GM23338 (cell line): ENCODE results near the gene CCDC170. TPM values are rescaled to one million over a fixed set of nuclear protein-coding genes. Genes with fewer than 3 reads are reported as not detected.

Experiments
- ATAC-seq: fragments of 200-7000 bp; cut with Tn5 transposase; 3 replicates; pipeline ENCODE4 v1.9.1; 2020
- DNase-seq: peaks from one replicate; pipeline ENCODE4 v3.0.0-alpha.2; 2015; ENCODE audit warnings: low spot score
- H2AFZ ChIP-seq: fragments of 200-600 bp; sonication (generic); 2 replicates; pipeline ENCODE4 v1.8.0; 2016; ENCODE audit warnings: antibody characterized with exemption, mild to moderate bottlenecking, moderate library complexity
- H3F3A ChIP-seq: fragments of 200-600 bp; sonication (generic); replicated peaks from 2 replicates; pipeline ENCODE4 v1.8.0; 2017; ENCODE audit warnings: antibody characterized with exemption, mixed run types, low read depth
- H3K27ac ChIP-seq: fragments of 200-600 bp; sonication (generic); 2 replicates; pipeline ENCODE4 v1.6.1; 2016; ENCODE audit warnings: low read depth
- H3K27me3 ChIP-seq: fragments of 200-600 bp; sonication (generic); 2 replicates; pipeline ENCODE4 v1.8.0; 2016; ENCODE audit warnings: mild to moderate bottlenecking, mixed run types, moderate library complexity; ENCODE audit not compliant: insufficient read depth
- H3K36me3 ChIP-seq: fragments of 200-600 bp; sonication (generic); 2 replicates; pipeline ENCODE4 v1.8.0; 2016; ENCODE audit warnings: mild to moderate bottlenecking; ENCODE audit not compliant: insufficient read depth
- H3K4me1 ChIP-seq: fragments of 200-600 bp; sonication (generic); 2 replicates; pipeline ENCODE4 v1.8.0; 2016; ENCODE audit warnings: mild to moderate bottlenecking, moderate library complexity; ENCODE audit not compliant: insufficient read depth
- H3K4me2 ChIP-seq: fragments of 200-600 bp; sonication (generic); 2 replicates; pipeline ENCODE4 v1.7.1; 2017; ENCODE audit warnings: mixed run types
- H3K4me3 ChIP-seq: fragments of 200-600 bp; sonication (generic); 2 replicates; pipeline ENCODE4 v1.6.1; 2016; ENCODE audit warnings: mixed run types
- H3K79me2 ChIP-seq: fragments of 200-600 bp; sonication (generic); replicated peaks from 2 replicates; pipeline ENCODE4 v1.8.0; 2017; ENCODE audit warnings: mild to moderate bottlenecking; ENCODE audit not compliant: insufficient read depth
- H3K9me2 ChIP-seq: fragments of 200-600 bp; sonication (generic); 2 replicates; pipeline ENCODE4 v1.8.0; 2017; ENCODE audit not compliant: insufficient read depth
- H4K20me1 ChIP-seq: fragments of 200-600 bp; sonication (generic); replicated peaks from 2 replicates; pipeline ENCODE4 v1.8.0; 2017; ENCODE audit warnings: mild to moderate bottlenecking; ENCODE audit not compliant: insufficient read depth
- H3K27ac Mint-ChIP-seq: 2 replicates; pipeline ENCODE4 v1.8.0; 2020; ENCODE audit warnings: inconsistent platforms, mild to moderate bottlenecking, moderate library complexity, mixed read lengths
- H3K27me3 Mint-ChIP-seq: 3 replicates; pipeline ENCODE4 v1.8.0; 2022; ENCODE audit warnings: low read depth, mild to moderate bottlenecking, moderate library complexity, mixed read lengths, inconsistent platforms; ENCODE audit not compliant: insufficient read depth, poor library complexity
- H3K36me3 Mint-ChIP-seq: 3 replicates; pipeline ENCODE4 v1.8.0; 2021; ENCODE audit warnings: low read depth, mild to moderate bottlenecking, inconsistent platforms, moderate library complexity, mixed read lengths
- H3K4me1 Mint-ChIP-seq: 3 replicates; pipeline ENCODE4 v1.8.0; 2020; ENCODE audit warnings: mild to moderate bottlenecking, inconsistent platforms, mixed read lengths
- H3K4me3 Mint-ChIP-seq: 3 replicates; pipeline ENCODE4 v1.8.0; 2021; ENCODE audit warnings: moderate library complexity, mild to moderate bottlenecking, inconsistent platforms, mixed read lengths
- H3K9me3 Mint-ChIP-seq: 3 replicates; pipeline ENCODE4 v1.8.0; 2020; ENCODE audit warnings: moderate library complexity, mild to moderate bottlenecking, inconsistent platforms, mixed read lengths
- CREB1 ChIP-seq: fragments of 250-450 bp; sonication (Bioruptor Pico); IDR thresholded peaks from 2 replicates; pipeline ENCODE4 v1.5.0; 2020; ENCODE audit warnings: low read depth, mild to moderate bottlenecking, moderate library complexity
- CTCF ChIP-seq, 2 experiments: fragments of 200-600 bp in 1 of 2; sonication (generic) in 1 of 2; conservative IDR thresholded peaks; 2 replicates each; pipeline versions ENCODE4 v1.5.1 to v1.6.1; 2016 to 2017; ENCODE audit warnings: antibody characterized with exemption in 2 of 2, low read depth in 2 of 2, mild to moderate bottlenecking in 2 of 2, moderate library complexity in 1 of 2
- ETS1 ChIP-seq: IDR thresholded peaks from 2 replicates; pipeline ENCODE4 v1.6.1; 2016; ENCODE audit warnings: antibody characterized with exemption
- EZH2 ChIP-seq: fragments of 200-600 bp; sonication (generic); IDR thresholded peaks from one replicate; pipeline ENCODE4 v1.8.0; 2017; ENCODE audit warnings: antibody characterized with exemption, mild to moderate bottlenecking, low read depth; ENCODE audit not compliant: unreplicated experiment
- EZH2phosphoT487 ChIP-seq: fragments of 200-600 bp; sonication (generic); IDR thresholded peaks from one replicate; pipeline ENCODE4 v1.8.1; 2018; ENCODE audit warnings: antibody characterized with exemption; ENCODE audit not compliant: unreplicated experiment
- JUNB ChIP-seq: IDR thresholded peaks from one replicate; pipeline ENCODE4 v1.6.1; 2016; ENCODE audit warnings: antibody characterized with exemption; ENCODE audit not compliant: unreplicated experiment
- NANOG ChIP-seq: IDR thresholded peaks from 2 replicates; pipeline ENCODE4 v1.6.1; 2016; ENCODE audit warnings: antibody characterized with exemption, borderline replicate concordance
- POLR2AphosphoS5 ChIP-seq: IDR thresholded peaks from 2 replicates; pipeline ENCODE4 v1.6.1; 2016; ENCODE audit warnings: antibody characterized with exemption, low read depth
- REST ChIP-seq: IDR thresholded peaks from one replicate; pipeline ENCODE4 v1.6.1; 2018; ENCODE audit warnings: antibody characterized with exemption; ENCODE audit not compliant: unreplicated experiment
- STAT1 ChIP-seq: IDR thresholded peaks from one replicate; pipeline ENCODE4 v1.6.1; 2016; ENCODE audit warnings: antibody characterized with exemption; ENCODE audit not compliant: unreplicated experiment
- ZNF114 ChIP-seq: fragments of 250-450 bp; sonication (Bioruptor Pico); IDR thresholded peaks from 2 replicates; pipeline ENCODE4 v1.5.0; 2020; ENCODE audit warnings: mild to moderate bottlenecking, moderate library complexity
- ZNF331 ChIP-seq: fragments of 250-450 bp; sonication (Bioruptor Pico); IDR thresholded peaks from 2 replicates; pipeline ENCODE4 v1.5.0; 2020; ENCODE audit warnings: low read depth, mild to moderate bottlenecking, moderate library complexity
- ZNF462 ChIP-seq: fragments of 250-450 bp; sonication (Bioruptor Pico); IDR thresholded peaks from 2 replicates; pipeline ENCODE4 v1.5.0; 2020; ENCODE audit warnings: mild to moderate bottlenecking, moderate library complexity
- polyA plus RNA-seq: library from polyadenylated mRNA; unstranded; fragments of >200 nt; fragmentation: Nextera tagmentation; extraction: Ambion mirVana; gene quantifications from 2 replicates; pipeline ENCODE4 v1.2.1, GENCODE V29; 2016
- total RNA-seq: library from RNA; depleted of rRNA; stranded (reverse); fragments of >200 nt; shearing (Covaris generic); gene quantifications from 2 replicates; pipeline ENCODE4 v1.2.3, GENCODE V29; 2014

CCDC170 gene
- total and polyA plus RNA-seq, 2 experiments from 2014 or later = 0.18 TPM; not detected in 1

GRCh38 chr6:151514000-151514730 lies 20.3 kb downstream of the CCDC170 start:
- no peaks in the 10 kb centered on the region for H3F3A ChIP-seq
- no peaks in the 10 kb centered on the region for H3K4me1 ChIP-seq
- no peak overlapping the region for H3K4me2 ChIP-seq
- no peak overlapping the region for H3K27ac ChIP-seq
- Mint-ChIP-seq H3K27me3 (peaks cover 2% of the 10 kb centered on the region), H3K36me3 (peaks cover 15% of the 10 kb centered on the region), H3K9me3 (peaks cover 28% of the 10 kb centered on the region), H3K4me3 (no peak overlapping the region; the same call in 2 of the 3 replicates), H3K4me1 (no peaks in the 10 kb centered on the region), H3K27ac (no peak overlapping the region)
- no peaks in the 10 kb centered on the region for H3K27me3 ChIP-seq
- no peak for ATAC-seq
- no peaks in the 10 kb centered on the region for H3K79me2 ChIP-seq
- TF ChIP-seq ZNF331 (CRISPR knock-in tag) = no peak
- TF ChIP-seq CTCF (conservative IDR thresholded peaks at IDR 0.05; ENCODE audit: low read depth in 2 of 2) = no peak
- TF ChIP-seq STAT1 = no peak
- no peak for TF ChIP-seq EZH2
- TF ChIP-seq ZNF114 (CRISPR knock-in tag) = no peak
- no peak for TF ChIP-seq POLR2AphosphoS5
- TF ChIP-seq JUNB = no peak
- no peak for TF ChIP-seq EZH2phosphoT487
- no peak for TF ChIP-seq ETS1
- no peak for TF ChIP-seq REST
- TF ChIP-seq ZNF462 = no peak
- TF ChIP-seq NANOG = no peak
- no peak for TF ChIP-seq CREB1 (CRISPR knock-in tag)
- H2AFZ ChIP-seq = no peak overlapping the region
- H3K36me3 ChIP-seq = 0 out of 2 replicates have a peak, but pooled peaks cover 4% of the 10 kb centered on the region
- H3K9me2 ChIP-seq = no peaks in the 10 kb centered on the region
- DNase-seq = no peak
- no peaks in the 10 kb centered on the region for H4K20me1 ChIP-seq
- H3K4me3 ChIP-seq = no peak overlapping the region
